A375 (cell line): Measurements from ENCODE around the gene ZBTB17. TPM values are rescaled to one million over a fixed set of nuclear protein-coding genes. Genes with fewer than 3 reads are reported as not detected.

Experiments used
- small RNA-seq: library from RNA; depleted of rRNA; stranded (forward); fragments of <200 nt; gene quantifications from one replicate; pipeline ENCODE3, GENCODE V24; 2014
- total RNA-seq: library from RNA; depleted of rRNA; stranded (reverse); fragments of >200 nt; shearing (Covaris generic); gene quantifications from 2 replicates; pipeline ENCODE4 v1.2.3, GENCODE V29; 2014; rRNA removed

ZBTB17 gene
- total RNA-seq = 42.3 and 42.9 TPM in 2 replicates

DNA sequence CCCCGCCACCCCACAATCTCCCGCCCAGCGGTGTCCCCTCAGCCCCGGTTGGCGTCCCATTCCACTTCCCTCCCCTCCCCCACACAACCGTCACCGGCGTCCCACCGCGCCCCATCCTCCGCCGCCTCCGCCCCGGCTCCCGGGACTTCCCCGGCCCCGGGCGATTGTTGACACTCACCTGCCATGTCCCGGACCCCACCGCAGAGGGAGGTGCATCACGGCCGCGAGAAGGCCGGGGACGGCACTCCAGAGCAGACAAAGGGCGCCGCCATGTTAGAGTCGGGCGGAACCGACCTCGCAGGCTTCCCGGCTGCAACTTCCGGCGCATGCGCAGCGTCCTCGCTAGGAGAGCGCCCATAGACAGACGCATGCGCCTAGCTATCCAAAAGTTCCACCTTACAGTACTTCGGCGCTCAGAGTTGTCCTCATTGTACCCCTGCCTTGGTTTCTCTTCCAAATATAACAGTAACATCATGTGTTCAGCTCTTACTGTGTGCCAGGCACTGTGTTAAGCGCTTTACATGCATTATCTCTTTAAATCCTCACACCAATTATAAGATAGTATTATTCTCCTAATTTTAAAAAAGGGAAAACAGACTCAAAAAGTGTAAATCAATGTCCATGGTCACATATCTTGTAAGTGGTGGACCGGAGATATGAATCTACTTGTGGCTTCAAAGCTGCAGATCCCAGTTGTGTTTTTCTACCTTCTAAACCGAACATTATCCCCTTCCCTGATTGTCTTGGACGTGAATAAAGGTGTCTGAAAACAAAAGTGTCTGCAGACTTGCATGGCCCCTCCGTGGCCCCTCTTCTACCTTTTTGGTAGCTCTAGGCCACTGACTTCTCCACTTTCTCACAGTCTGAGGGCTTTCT lies at the start of gene ZBTB17:
Gene ZBTB17, minus strand, starts transcription at position 297 of the 876 bp plus-strand sequence. CDS start 27,606 bp downstream, outside the sequence.

DNA sequence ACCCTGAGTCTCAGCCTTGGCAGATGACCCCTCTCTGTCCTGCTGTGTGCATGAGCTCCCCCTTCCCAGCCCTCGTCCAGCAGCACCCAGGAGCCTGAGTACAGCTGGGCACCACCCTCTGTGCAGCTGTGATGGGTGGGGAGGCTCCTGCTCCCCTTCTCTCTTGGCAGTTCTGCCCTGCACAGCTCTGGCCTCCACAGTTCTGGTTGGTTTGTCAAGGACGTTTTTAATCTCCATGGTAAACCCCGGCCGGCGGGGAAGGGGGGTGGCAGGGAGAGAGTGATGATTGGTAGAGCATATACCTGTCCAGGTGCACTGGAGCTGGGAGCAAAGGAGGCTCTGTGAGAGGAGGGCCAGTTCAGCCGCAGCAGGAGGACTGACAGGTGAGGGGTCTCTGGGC lies 45.8 kb upstream of the ZBTB17 start, which contains the start of gene CLCNKA:
Gene CLCNKA, plus strand, starts transcription at position 356 of the 400 bp plus-strand sequence. CDS start 584 bp downstream, outside the sequence.

DNA sequence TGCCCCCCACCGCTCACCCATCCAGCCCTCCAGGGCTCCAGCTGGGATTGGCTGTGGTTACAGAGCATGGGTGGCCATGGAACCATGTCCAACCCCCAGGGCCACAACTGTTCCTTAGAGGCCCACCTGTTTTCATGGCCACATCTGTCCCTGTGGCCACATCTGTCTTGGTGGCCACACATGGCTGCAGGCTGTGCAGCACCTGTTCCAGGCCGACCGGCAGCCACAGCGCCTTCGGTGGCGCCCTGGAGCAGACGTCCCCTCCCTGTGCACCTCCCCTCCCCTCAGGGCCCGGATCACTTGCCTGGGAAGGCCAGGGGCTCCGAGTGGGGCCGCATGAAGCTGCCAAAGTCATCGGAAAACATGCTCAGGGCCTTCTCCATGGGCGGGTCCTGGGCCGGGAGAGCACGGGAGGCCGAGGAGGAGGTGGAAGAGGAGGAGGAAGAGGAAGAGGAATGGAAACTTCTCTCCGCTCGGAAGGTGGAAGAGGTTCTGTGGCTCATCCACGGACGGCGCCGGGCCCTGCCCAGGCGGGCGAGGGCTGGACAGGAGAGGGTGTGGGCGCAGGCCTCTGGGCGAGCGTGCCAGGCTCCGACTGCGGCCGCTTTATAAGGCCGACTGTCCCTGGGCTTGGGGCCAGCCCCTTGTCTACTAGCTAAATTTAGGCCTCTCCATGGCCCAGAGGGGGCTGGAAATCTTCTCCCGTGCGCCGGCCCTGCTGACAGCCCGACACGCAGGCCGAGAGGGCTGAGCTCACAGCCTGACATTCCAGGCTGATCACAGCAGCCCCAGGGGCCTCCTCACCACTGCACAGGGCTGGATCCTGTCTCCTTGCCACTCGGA lies 41.8 kb upstream of the ZBTB17 start, which contains the start of gene HSPB7:
Gene HSPB7, minus strand, starts transcription at position 583 of the 843 bp plus-strand sequence. Its CDS starts 80 bp downstream, at position 503.

Small RNAs within 50 kb of the gene (small RNA-seq; reads per million reads assigned to genes)
- not detected for gene AL034555.1
- gene AL355994.1 = not detected
- not detected for gene AL355994.5

Other genes with a start within 250 kb of the ZBTB17 start
- 0.37 and 0.94 TPM in 2 replicates for gene SLC25A34, start 239.8 kb downstream of the ZBTB17 start, total RNA-seq
- gene TMEM82, start 233.6 kb downstream of the ZBTB17 start, total RNA-seq = not detected in 2 replicates
- 3.1 and 4.5 TPM in 2 replicates for gene FBLIM1, start 217.3 kb downstream of the ZBTB17 start, total RNA-seq
- 14.8 and 21.4 TPM in 2 replicates for gene UQCRHL, start 168.5 kb downstream of the ZBTB17 start, total RNA-seq
- gene SPEN, start 128.4 kb downstream of the ZBTB17 start, total RNA-seq = 21.6 and 23.7 TPM in 2 replicates
- not detected in 2 replicates for gene SRARP, start 28.1 kb upstream of the ZBTB17 start, total RNA-seq
- not detected in 2 replicates for gene HSPB7, start 41.9 kb upstream of the ZBTB17 start, total RNA-seq
- gene CLCNKA, start 45.9 kb upstream of the ZBTB17 start, total RNA-seq = not detected in 2 replicates
- gene CLCNKB, start 67.7 kb upstream of the ZBTB17 start, total RNA-seq = not detected in 2 replicates
- gene FAM131C, start 97.5 kb upstream of the ZBTB17 start, total RNA-seq = 0.79 and 1.5 TPM in 2 replicates
- gene EPHA2, start 180.0 kb upstream of the ZBTB17 start, total RNA-seq = 283 and 306 TPM in 2 replicates
- 6.8 and 8.0 TPM in 2 replicates for gene ARHGEF19, start 236.6 kb upstream of the ZBTB17 start, total RNA-seq